AML-193 (cell line): ENCODE results near the gene CPEB4.

Experiments
- DNase-seq, 2 experiments: peaks; one replicate each; lab custom pipeline; 2025; lab: John Stamatoyannopoulos, UW

CPEB4 gene

GRCh38 chr5:173913686-173914321 lies 25.7 kb downstream of the CPEB4 start:
- peak; percentile 72 to 74 for DNase-seq

- DNase-seq, result no peak
Measured at GRCh38 chr5:173915310-173916014, 27.3 kb downstream of the CPEB4 start.

GRCh38 chr5:173916233-173916632 lies 28.1 kb downstream of the CPEB4 start:
- DNase-seq, result peak in 1 of 2 experiments; percentile 10

- peak; percentile 87 to 93 for DNase-seq
Measured at GRCh38 chr5:173917788-173918786, 29.9 kb downstream of the CPEB4 start.

- no peak for DNase-seq
Measured at GRCh38 chr5:173919443-173919842, 31.3 kb downstream of the CPEB4 start.

GRCh38 chr5:173920024-173920753 lies 32.0 kb downstream of the CPEB4 start:
- peak in 1 of 2 experiments; percentile 7 for DNase-seq

- DNase-seq, result peak; percentile 69 to 78
Measured at GRCh38 chr5:173920866-173921555, 32.9 kb downstream of the CPEB4 start.

- DNase-seq, result no peak
Measured at GRCh38 chr5:173922527-173922926, 34.4 kb downstream of the CPEB4 start.

GRCh38 chr5:173923218-173924095 lies 35.3 kb downstream of the CPEB4 start:
- no peak for DNase-seq

GRCh38 chr5:173924899-173925298 lies 36.8 kb downstream of the CPEB4 start:
- no peak for DNase-seq

- DNase-seq, result peak; percentile 27 to 51
Measured at GRCh38 chr5:173925449-173926071, 37.4 kb downstream of the CPEB4 start.

GRCh38 chr5:173926359-173926758 lies 38.2 kb downstream of the CPEB4 start:
- DNase-seq, result no peak

GRCh38 chr5:173928871-173929574 lies 40.9 kb downstream of the CPEB4 start:
- DNase-seq, result no peak

- no peak for DNase-seq
Measured at GRCh38 chr5:173932695-173933139, 44.6 kb downstream of the CPEB4 start.

GRCh38 chr5:173933901-173934300 lies 45.8 kb downstream of the CPEB4 start:
- no peak for DNase-seq

GRCh38 chr5:173935396-173935795 lies 47.2 kb downstream of the CPEB4 start:
- no peak for DNase-seq

- DNase-seq, result peak in 1 of 2 experiments; percentile 6
Measured at GRCh38 chr5:173940269-173940668, 52.1 kb downstream of the CPEB4 start.

GRCh38 chr5:173941102-173941501 lies 53.0 kb downstream of the CPEB4 start:
- DNase-seq, result no peak
